ENCODE measurements around the gene PCDH12.

The PCDH12 gene

DNA sequence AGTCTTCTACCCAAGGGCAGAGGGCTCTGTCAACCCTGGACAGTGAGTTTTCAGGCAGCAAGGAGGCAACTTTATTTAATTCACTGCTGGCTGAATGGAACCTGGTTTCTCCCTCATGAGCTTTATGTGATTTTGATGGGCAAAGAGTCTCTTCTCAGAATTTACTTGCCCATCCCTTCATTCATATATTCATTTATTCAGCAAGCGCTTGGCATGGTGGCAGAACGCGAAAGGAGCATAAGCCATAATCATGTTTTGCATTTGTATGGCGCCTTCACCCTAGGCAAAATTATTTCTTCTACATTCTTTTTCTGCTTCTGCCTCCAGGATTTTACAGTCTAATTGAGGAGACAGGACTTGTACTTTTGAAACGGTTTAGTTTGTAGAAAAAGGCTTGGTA is 26.3 kb downstream of the PCDH12 start:
- Histone ChIP-seq H2AFZ (no peak overlapping the region), H3K27ac (no peak overlapping the region), H3K79me2 (peaks cover 22% of the 10 kb centered on the region), H3K27me3 (ENCODE audit: control insufficient read depth, insufficient read depth, low read length) (no peaks in the 10 kb centered on the region), H3K9me3 (ENCODE audit: control insufficient read depth, low read length) (no peaks in the 10 kb centered on the region), H3K4me1 (no peaks in the 10 kb centered on the region), H3K9ac (no peak overlapping the region), H3K4me3 (ENCODE audit: low read depth, low read length) (no peak overlapping the region), H3K4me2 (ENCODE audit: low read length) (no peak overlapping the region), H3K36me3 (ENCODE audit: control insufficient read depth, insufficient read depth, low read length) (no peaks in the 10 kb centered on the region)
- TF ChIP-seq, protein P1, sequence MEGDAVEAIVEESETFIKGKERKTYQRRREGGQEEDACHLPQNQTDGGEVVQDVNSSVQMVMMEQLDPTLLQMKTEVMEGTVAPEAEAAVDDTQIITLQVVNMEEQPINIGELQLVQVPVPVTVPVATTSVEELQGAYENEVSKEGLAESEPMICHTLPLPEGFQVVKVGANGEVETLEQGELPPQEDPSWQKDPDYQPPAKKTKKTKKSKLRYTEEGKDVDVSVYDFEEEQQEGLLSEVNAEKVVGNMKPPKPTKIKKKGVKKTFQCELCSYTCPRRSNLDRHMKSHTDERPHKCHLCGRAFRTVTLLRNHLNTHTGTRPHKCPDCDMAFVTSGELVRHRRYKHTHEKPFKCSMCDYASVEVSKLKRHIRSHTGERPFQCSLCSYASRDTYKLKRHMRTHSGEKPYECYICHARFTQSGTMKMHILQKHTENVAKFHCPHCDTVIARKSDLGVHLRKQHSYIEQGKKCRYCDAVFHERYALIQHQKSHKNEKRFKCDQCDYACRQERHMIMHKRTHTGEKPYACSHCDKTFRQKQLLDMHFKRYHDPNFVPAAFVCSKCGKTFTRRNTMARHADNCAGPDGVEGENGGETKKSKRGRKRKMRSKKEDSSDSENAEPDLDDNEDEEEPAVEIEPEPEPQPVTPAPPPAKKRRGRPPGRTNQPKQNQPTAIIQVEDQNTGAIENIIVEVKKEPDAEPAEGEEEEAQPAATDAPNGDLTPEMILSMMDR (IDR thresholded peaks at IDR 0.05) = no peak

DNA sequence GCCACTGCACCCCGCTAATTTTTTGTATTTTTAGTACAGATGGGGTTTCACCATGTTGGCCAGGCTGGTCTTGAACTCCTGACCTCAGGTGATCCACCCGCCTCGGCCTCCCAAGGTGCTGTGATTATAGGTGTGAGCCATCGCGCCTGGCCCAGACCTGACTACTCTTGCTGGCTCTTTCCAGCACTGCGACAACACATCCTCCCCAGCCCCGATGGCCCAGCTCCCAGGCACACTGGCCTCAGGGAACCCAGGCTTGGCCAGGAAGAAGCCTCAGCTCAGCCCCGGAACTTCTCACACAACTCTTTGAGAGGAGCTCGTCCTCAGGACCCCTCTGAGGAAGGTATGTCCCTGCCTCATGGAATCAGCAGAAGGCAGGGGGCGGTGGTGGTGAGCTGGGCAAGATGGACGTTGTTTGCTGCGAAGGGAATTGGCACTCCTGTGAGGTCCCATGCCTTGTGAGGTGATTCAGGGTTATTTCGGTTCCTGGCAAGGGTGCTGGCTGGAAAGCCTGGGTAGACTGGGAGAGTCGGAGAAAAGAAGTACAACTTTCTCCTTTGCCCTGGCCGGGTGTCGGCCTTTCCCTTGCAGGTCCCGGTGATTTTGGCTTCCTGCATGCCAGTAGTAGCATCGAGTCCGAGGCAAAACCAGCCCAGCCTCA is 28.5 kb downstream of the PCDH12 start:
- no peaks in the 10 kb centered on the region for H3K36me3 ChIP-seq (ENCODE audit: control insufficient read depth, insufficient read depth, low read length)
- no peak overlapping the region for H3K9ac ChIP-seq
- H3K9me3 ChIP-seq (ENCODE audit: control insufficient read depth, low read length) = no peaks in the 10 kb centered on the region
- peaks cover 24% of the 10 kb centered on the region for H3K79me2 ChIP-seq
- no peaks in the 10 kb centered on the region for H3K27me3 ChIP-seq (ENCODE audit: control insufficient read depth, insufficient read depth, low read length)
- peaks cover 2% of the 10 kb centered on the region for H3K4me1 ChIP-seq
- H3K4me2 ChIP-seq (ENCODE audit: low read length) = no peak overlapping the region
- TF ChIP-seq, protein P1 (IDR thresholded peaks at IDR 0.05) = no peak
- no peak overlapping the region for H3K4me3 ChIP-seq (ENCODE audit: low read depth, low read length)
- no peak overlapping the region for H3K27ac ChIP-seq
- H2AFZ ChIP-seq = no peak overlapping the region

DNA sequence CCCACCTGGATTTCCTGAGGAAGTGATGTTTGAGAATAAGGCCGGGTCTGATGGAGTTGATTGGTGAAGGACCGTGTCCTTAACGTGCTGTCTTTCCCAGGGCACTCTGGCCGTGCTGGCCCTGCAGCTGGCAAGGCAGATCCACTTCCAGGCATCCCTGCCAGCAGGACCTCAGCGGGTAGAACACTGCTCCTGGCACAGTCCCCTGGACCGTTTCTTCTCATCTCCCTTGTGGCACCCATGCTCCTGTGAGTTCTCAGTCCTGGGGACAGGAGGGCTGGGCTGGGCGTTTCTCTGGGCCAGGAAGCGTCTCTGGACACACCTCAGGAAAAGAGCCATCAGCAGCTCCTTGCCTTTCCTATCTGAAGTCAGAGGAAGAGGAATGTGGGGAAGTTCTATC is 30.0 kb downstream of the PCDH12 start:
- Histone ChIP-seq H3K9me3 (ENCODE audit: control insufficient read depth, low read length) (no peaks in the 10 kb centered on the region), H3K4me1 (peaks cover 7% of the 10 kb centered on the region), H3K36me3 (ENCODE audit: control insufficient read depth, insufficient read depth, low read length) (no peaks in the 10 kb centered on the region), H2AFZ (no peak overlapping the region), H3K79me2 (peaks cover 24% of the 10 kb centered on the region), H3K27ac (no peak overlapping the region), H3K4me2 (ENCODE audit: low read length) (no peak overlapping the region), H3K27me3 (ENCODE audit: control insufficient read depth, insufficient read depth, low read length) (no peaks in the 10 kb centered on the region), H3K4me3 (ENCODE audit: low read depth, low read length) (no peak overlapping the region), H3K9ac (no peak overlapping the region)
- TF ChIP-seq, protein P1 (IDR thresholded peaks at IDR 0.05) = no peak

DNA sequence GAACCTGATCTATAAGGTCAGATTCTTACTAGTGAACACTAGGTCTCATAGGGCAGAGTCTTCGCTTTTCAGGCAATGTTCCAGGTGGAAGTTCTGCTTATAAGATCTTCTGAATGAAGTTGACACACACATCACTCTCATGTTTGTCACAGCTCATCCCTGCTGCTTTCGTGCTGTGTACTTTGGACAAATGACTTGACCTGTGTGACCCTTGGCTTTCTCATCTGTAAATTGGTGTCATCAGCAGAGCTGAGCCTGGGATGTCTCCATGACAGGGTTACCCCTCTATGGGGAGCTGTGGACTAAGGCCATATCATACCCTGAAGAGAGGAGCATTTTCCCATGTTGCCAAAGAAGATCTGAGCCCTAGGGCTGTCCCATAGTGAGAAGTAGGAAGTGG is 31.6 kb downstream of the PCDH12 start:
- Histone ChIP-seq H3K4me2 (ENCODE audit: low read length) (no peak overlapping the region), H3K9ac (no peak overlapping the region), H3K9me3 (ENCODE audit: control insufficient read depth, low read length) (no peaks in the 10 kb centered on the region), H3K4me1 (peaks cover 7% of the 10 kb centered on the region), H3K36me3 (ENCODE audit: control insufficient read depth, insufficient read depth, low read length) (no peaks in the 10 kb centered on the region), H3K27ac (no peak overlapping the region), H3K79me2 (peaks cover 24% of the 10 kb centered on the region), H2AFZ (no peak overlapping the region), H3K27me3 (ENCODE audit: control insufficient read depth, insufficient read depth, low read length) (no peaks in the 10 kb centered on the region), H3K4me3 (ENCODE audit: low read depth, low read length) (no peak overlapping the region)
- TF ChIP-seq, protein P1 (IDR thresholded peaks at IDR 0.05) = no peak
